Keratinocyte (primary cell): ENCODE results near the gene TIMM10B. TPM values are rescaled to one million over a fixed set of nuclear protein-coding genes. Genes with fewer than 3 reads are reported as not detected.

Source experiments
- DNase-seq: peaks from one replicate; pipeline ENCODE4 v3.0.0-alpha.2; 2011; ENCODE audit warnings: low read depth, missing footprints, low spot score
- FAIRE-seq: peaks from 2 replicates; lab custom pipeline; 2011; peaks lifted over from hg19 to GRCh38; lab: Jason Lieb, UNC
- H2AFZ ChIP-seq: 2 replicates; pipeline ENCODE4 v1.6.0; 2012; ENCODE audit warnings: low read length, control low read depth, inconsistent platforms; ENCODE audit not compliant: control insufficient read depth
- H3K27ac ChIP-seq: 2 replicates; pipeline ENCODE4 v1.5.1; 2011; ENCODE audit warnings: low read length; ENCODE audit not compliant: control insufficient read depth, insufficient read depth
- H3K27me3 ChIP-seq: 3 replicates; pipeline ENCODE4 v1.6.0; 2011; ENCODE audit warnings: low read length; ENCODE audit not compliant: control insufficient read depth, insufficient read depth; ENCODE audit errors: extremely low read depth
- H3K36me3 ChIP-seq, 2 experiments: 2 replicates in 1 of 2; 3 replicates in 1 of 2; pipeline ENCODE4 v1.5.1; 2011; ENCODE audit warnings: low read length in 2 of 2, mild to moderate bottlenecking in 1 of 2; ENCODE audit not compliant: control insufficient read depth in 2 of 2, insufficient read depth in 2 of 2; ENCODE audit errors: extremely low read depth in 1 of 2
- H3K4me1 ChIP-seq: 3 replicates; pipeline ENCODE4 v1.5.1; 2011; ENCODE audit warnings: low read length; ENCODE audit not compliant: control insufficient read depth, insufficient read depth; ENCODE audit errors: extremely low read depth
- H3K4me2 ChIP-seq: 3 replicates; pipeline ENCODE4 v1.6.0; 2011; ENCODE audit warnings: low read depth, low read length; ENCODE audit not compliant: control insufficient read depth, insufficient read depth; ENCODE audit errors: extremely low read depth
- H3K4me3 ChIP-seq, 3 experiments: fragments of 200-600 bp in 1 of 3; sonication (generic) in 1 of 3; 2 replicates in 2 of 3; 3 replicates in 1 of 3; pipeline ENCODE4 v1.5.1; 2011 to 2016; ENCODE audit warnings: low read length in 3 of 3, mild to moderate bottlenecking in 3 of 3, control low read depth in 2 of 3, inconsistent platforms in 1 of 3, low read depth in 1 of 3, mixed read lengths in 1 of 3, mixed run types in 1 of 3, moderate library complexity in 1 of 3; ENCODE audit not compliant: control insufficient read depth in 2 of 3, insufficient read depth in 2 of 3; ENCODE audit errors: extremely low read depth in 1 of 3
- H3K79me2 ChIP-seq: 2 replicates; pipeline ENCODE4 v1.6.0; 2012; ENCODE audit warnings: low read length; ENCODE audit not compliant: control insufficient read depth, insufficient read depth
- H3K9ac ChIP-seq: 3 replicates; pipeline ENCODE4 v1.6.0; 2011; ENCODE audit warnings: low read length; ENCODE audit not compliant: control insufficient read depth, insufficient read depth; ENCODE audit errors: extremely low read depth
- H3K9me1 ChIP-seq: 3 replicates; pipeline ENCODE4 v1.6.0; 2011; ENCODE audit warnings: low read length; ENCODE audit not compliant: control insufficient read depth, insufficient read depth; ENCODE audit errors: extremely low read depth
- H3K9me3 ChIP-seq: 2 replicates; pipeline ENCODE4 v1.5.1; 2012; ENCODE audit warnings: low read depth, low read length; ENCODE audit not compliant: control insufficient read depth
- H4K20me1 ChIP-seq: 3 replicates; pipeline ENCODE4 v1.6.0; 2011; ENCODE audit warnings: low read length; ENCODE audit not compliant: control insufficient read depth, insufficient read depth; ENCODE audit errors: extremely low read depth
- CTCF ChIP-seq, 3 experiments: IDR thresholded peaks in 1 of 3; conservative IDR thresholded peaks in 1 of 3; optimal IDR thresholded peaks in 1 of 3; 2 replicates in 2 of 3; 3 replicates in 1 of 3; pipeline versions ENCODE3 to v1.5.1; 2011; ENCODE audit warnings: low read length in 3 of 3, mild to moderate bottlenecking in 3 of 3, moderate library complexity in 2 of 3, control low read depth in 1 of 3, inconsistent platforms in 1 of 3; ENCODE audit not compliant: insufficient read depth in 2 of 3; ENCODE audit errors: extremely low read depth in 1 of 3
- EZH2 ChIP-seq: IDR thresholded peaks from one replicate; pipeline ENCODE4 v1.6.1; 2012; ENCODE audit warnings: inconsistent platforms, mild to moderate bottlenecking, low read length, moderate library complexity
- dilution Hi-C: fragments of 300-500 bp; cut with MboI; formaldehyde crosslinking; loops from one replicate; pipeline ENCODE4 v1.7.0; 2020; ENCODE audit warnings: low sequenced_read_pairs; ENCODE audit not compliant: extremely low pct_ligation_motif_present
- polyA plus RNA-seq, 5 experiments: library from polyadenylated mRNA; depleted of rRNA in 3 of 5; stranded (reverse) in 3 of 5; stranded (forward) in 1 of 5; unstranded in 1 of 5; fragments of >200 nt; gene quantifications; 1 replicate in 1 of 5; 2 replicates in 3 of 5; 3 replicates in 1 of 5; pipeline versions ENCODE4 v1.2.1 to v1.2.3, GENCODE V29; 2011 to 2012; ENCODE audit warnings: missing spikeins in 2 of 5, low read depth in 1 of 5, low replicate concordance in 1 of 5

The TIMM10B gene
- polyA plus RNA-seq, 1 donor (not counting 4 experiments of a cell fraction or from before 2014, with no cell fraction given), result 34.1 TPM

DNA sequence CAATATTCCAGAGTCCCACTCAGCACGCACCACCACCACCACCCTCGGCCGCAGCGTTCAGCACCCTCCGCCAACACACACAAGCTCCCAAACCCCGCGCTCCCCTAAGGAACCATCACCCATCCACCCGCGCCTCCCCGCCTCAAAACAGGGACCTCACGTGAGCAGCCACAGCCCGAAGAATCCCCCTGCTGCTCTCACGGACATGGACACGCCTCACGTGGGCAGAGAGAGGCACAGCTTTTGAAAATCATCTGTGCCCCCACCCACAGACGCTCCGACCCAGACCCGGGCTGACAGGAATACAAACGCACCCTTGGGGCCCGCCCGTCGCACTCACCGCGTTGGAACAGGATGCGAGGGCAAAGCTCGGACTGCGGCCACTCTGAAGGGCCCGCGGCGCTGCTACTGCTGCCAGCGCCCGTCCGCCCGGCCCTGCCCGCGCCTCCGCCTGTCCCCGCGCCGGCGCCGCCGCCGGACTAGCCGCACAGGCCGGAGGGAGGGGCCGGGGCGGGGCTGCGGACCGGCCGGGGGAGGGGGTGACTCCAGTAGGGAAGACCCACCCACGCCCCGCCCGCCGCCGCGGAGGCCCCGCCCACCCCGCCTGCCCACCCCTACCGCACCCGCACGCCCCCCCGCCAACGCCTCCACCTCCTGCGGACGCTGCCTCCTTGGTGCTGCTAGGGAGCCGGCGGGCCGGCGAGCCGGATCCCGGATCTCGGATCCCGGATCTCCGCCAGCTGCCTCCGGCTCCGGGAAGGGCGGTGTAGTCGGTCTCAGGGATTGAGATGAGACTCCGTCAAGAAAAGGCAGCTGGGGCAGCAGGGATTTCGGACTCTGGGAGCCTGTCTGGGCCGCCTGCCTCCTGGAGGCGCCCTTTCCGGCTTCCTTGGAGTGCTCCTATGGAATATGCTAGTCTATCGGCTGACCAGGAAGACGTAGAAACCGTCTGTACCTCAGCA lies 7.6 kb upstream of the TIMM10B start, which contains the start of gene TRIM3:
TSS of gene TRIM3 (minus strand) at position 491 of the 962 bp plus-strand sequence. CDS start 8,246 bp downstream, outside the sequence.
- dilution Hi-C loops, result no loop called here
- Histone ChIP-seq H3K9me1 (no peaks in the 10 kb centered on the region), H3K79me2 (peaks cover 9% of the 10 kb centered on the region), H3K36me3 (peaks cover 21 to 22% of the 10 kb centered on the region in 2 experiments), H3K4me1 (peaks cover 20% of the 10 kb centered on the region), H3K4me2 (peak within 1 kb of the TSS; percentile 94), H3K4me3 (peak within 1 kb of the TSS; percentile 72 to 84 (median 84)), H2AFZ (peak within 1 kb of the TSS; percentile 93), H3K9me3 (no peaks in the 10 kb centered on the region), H4K20me1 (no peaks in the 10 kb centered on the region), H3K9ac (peak within 1 kb of the TSS; percentile 80), H3K27ac (peak within 1 kb of the TSS; percentile 78), H3K27me3 (no peaks in the 10 kb centered on the region)
- TF ChIP-seq CTCF (optimal IDR thresholded peaks at IDR 0.05 in 1 of 3, IDR thresholded peaks at IDR 0.05 in 1 of 3, conservative IDR thresholded peaks at IDR 0.05 in 1 of 3; ENCODE audit: extremely low read depth in 1 of 3, insufficient read depth in 2 of 3, low read length in 3 of 3) (peak; percentile 31 to 42 (median 41)), EZH2 (no peak)
- DNase-seq (peak; percentile 30), FAIRE-seq (no peak)

- peak overlapping the region; percentile 77 for H2AFZ ChIP-seq
- dilution Hi-C loops, result no loop called here
Measured at GRCh38 chr11:6474413-6474792, 6.9 kb upstream of the TIMM10B start.

More at GRCh38 chr11:6474413-6474792, 6.9 kb upstream of the TIMM10B start:
- Histone ChIP-seq H3K27ac (peak overlapping the region; percentile 78), H3K27me3 (no peaks in the 10 kb centered on the region), H3K4me2 (peak overlapping the region; percentile 94), H3K4me1 (peaks cover 14% of the 10 kb centered on the region), H3K9ac (peak overlapping the region; percentile 78), H3K4me3 (peak overlapping the region; percentile 41 to 74 (median 66)), H3K79me2 (peaks cover 16% of the 10 kb centered on the region), H3K9me3 (no peaks in the 10 kb centered on the region), H3K9me1 (no peaks in the 10 kb centered on the region), H4K20me1 (no peaks in the 10 kb centered on the region), H3K36me3 (peaks cover 21 to 28% of the 10 kb centered on the region in 2 experiments)
- no peak for DNase-seq
- TF ChIP-seq CTCF (optimal IDR thresholded peaks at IDR 0.05 in 1 of 3, IDR thresholded peaks at IDR 0.05 in 1 of 3, conservative IDR thresholded peaks at IDR 0.05 in 1 of 3; ENCODE audit: extremely low read depth in 1 of 3, insufficient read depth in 2 of 3, low read length in 3 of 3) (no peak), EZH2 (no peak)
- FAIRE-seq, result no peak
